Activated CD8-positive, alpha-beta T cell treated with anti-CD3 and anti-CD28 coated beads, Interleukin-2, amount 10 ng/mL, durations not matched to agents 7 days and 5 days (primary cell): ENCODE measurements around the gene GNG8. TPM values are rescaled to one million over a fixed set of nuclear protein-coding genes. Genes with fewer than 3 reads are reported as not detected.

ENCODE experiments used
- ATAC-seq: fragments of 150-1000 bp; cut with Tn5 transposase; one replicate; pipeline ENCODE4 v1.10.0; 2021; ENCODE audit warnings: moderate library complexity
- CTCF ChIA-PET: fragments of 350-600 bp; sonication (Branson Sonifier 250); formaldehyde crosslinking; loops from one replicate; lab custom pipeline; 2021; ENCODE audit warnings: antibody characterized with exemption; lab: Charles Lee
- POLR2A ChIA-PET: fragments of 350-600 bp; sonication (Branson Sonifier 250); formaldehyde crosslinking; loops from one replicate; lab custom pipeline; 2021; ENCODE audit warnings: antibody characterized with exemption; lab: Charles Lee
- DNase-seq: peaks from one replicate; pipeline ENCODE4 v3.0.0-alpha.2; 2020
- H3K27ac Mint-ChIP-seq: one replicate; pipeline ENCODE4 v1.8.0; 2021; ENCODE audit warnings: mild to moderate bottlenecking, mixed read lengths
- H3K27me3 Mint-ChIP-seq: one replicate; pipeline ENCODE4 v1.8.0; 2021; ENCODE audit warnings: low read depth, mixed read lengths
- H3K36me3 Mint-ChIP-seq: one replicate; pipeline ENCODE4 v1.8.0; 2021; ENCODE audit warnings: low read depth, mixed read lengths
- H3K4me1 Mint-ChIP-seq: one replicate; pipeline ENCODE4 v1.8.0; 2021; ENCODE audit warnings: low read depth, mixed read lengths
- H3K4me3 Mint-ChIP-seq: one replicate; pipeline ENCODE4 v1.8.0; 2021; ENCODE audit warnings: mild to moderate bottlenecking, mixed read lengths
- H3K9me3 Mint-ChIP-seq: one replicate; pipeline ENCODE4 v1.8.0; 2022; ENCODE audit warnings: mixed read lengths; ENCODE audit not compliant: insufficient read depth
- total RNA-seq, 2 experiments: library from RNA; stranded (reverse); gene quantifications; one replicate each; pipeline ENCODE4 v1.2.3, GENCODE V29; 2021

Gene GNG8
- not detected for total RNA-seq

DNA sequence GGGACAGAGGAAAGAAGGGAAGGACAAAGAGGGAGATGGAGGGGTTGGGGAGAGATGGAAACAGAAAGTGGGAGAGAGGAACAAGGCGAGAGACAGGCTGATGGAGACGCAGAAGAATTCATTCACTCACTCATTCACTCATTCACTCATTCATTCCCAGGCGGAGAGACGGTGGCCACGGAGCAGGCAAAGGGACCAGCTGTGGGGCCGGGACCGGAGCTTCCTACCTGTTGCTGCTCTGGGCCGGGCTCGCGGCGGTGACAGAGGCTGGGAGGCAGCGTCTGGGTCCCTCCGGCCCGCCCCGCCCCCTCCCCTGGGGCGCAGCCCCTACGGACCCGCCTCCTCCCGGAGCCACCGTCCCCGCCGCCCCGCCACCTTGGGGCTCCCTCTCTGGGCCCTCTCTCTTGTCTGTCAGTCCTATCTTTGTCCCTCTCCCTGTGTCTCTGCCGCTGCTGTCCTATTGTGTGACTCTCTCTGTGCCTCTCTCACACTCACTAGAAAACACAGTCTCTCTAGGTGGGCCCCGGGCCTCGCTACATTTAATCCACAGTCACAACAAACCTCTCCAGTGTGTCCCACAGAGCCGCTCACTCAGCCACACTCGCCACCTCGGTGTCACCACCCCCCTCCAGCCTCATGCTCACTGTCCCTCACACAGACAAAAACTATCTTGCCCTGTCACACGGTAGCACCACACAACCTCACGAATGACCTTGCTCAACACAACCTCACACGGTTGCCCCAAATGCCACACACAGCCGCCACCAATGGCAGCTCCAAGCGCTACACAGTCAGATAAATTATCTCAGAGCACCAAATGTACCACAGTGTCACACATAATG is at the start of gene GNG8:
TSS of gene GNG8 (minus strand) at position 283 of the 842 bp plus-strand sequence. CDS start 1,520 bp downstream, outside the sequence.
- Mint-ChIP-seq H3K4me1 (peaks cover 29% of the 10 kb centered on the region), H3K36me3 (no peaks in the 10 kb centered on the region), H3K27ac (no peak within 1 kb of the TSS), H3K27me3 (peaks cover 6% of the 10 kb centered on the region), H3K9me3 (no peaks in the 10 kb centered on the region), H3K4me3 (peak within 1 kb of the TSS; percentile 10)
- ChIA-PET CTCF (interaction anchor here (1.5 to 2.2 kb wide), 3 partner anchors 15 to 26 kb away, joined by 5 to 21 read pairs (median 15); partner anchors contain the start of gene DACT3), POLR2A (no interaction called here)
- no peak for ATAC-seq
- DNase-seq = no peak

DNA sequence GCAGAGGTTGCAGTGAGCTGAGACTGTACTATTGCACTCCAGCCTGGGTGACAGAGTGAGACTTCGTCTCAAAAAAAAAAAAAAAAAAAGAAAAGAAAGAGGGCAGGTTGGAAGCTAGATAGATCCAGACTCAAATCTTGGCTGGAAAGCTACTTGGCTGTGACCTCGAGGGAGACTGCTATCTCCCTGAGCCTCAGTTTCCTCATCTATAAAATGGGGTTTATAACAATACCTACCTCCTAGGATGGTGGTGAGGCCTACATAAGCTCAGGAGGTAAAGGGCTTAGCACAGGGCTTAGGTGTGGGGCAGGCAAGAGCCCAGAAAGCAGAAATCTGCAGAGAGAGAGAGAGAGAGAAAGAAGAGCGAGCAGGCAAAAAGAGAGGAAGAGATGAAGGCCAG is 49.2 kb upstream of the GNG8 start:
- CTCF ChIA-PET = interaction anchor here (0.6 to 1.0 kb wide), 2 partner anchors 17 to 19 kb away, joined by 4 to 5 read pairs; no protein-coding TSS in a partner anchor
- Mint-ChIP-seq H3K27ac (peak overlapping the region; percentile 60), H3K27me3 (no peaks in the 10 kb centered on the region), H3K9me3 (no peaks in the 10 kb centered on the region), H3K36me3 (peaks cover 55% of the 10 kb centered on the region), H3K4me1 (peaks cover 4% of the 10 kb centered on the region), H3K4me3 (no peak overlapping the region)
- ATAC-seq (no peak), DNase-seq (no peak)
- POLR2A ChIA-PET = no interaction called here

GRCh38 chr19:46678110-46678732 is 42.2 kb upstream of the GNG8 start:
- ATAC-seq (peak; percentile 90), DNase-seq (peak; percentile 76)
- Mint-ChIP-seq H3K9me3 (no peaks in the 10 kb centered on the region), H3K27ac (peak overlapping the region; percentile 57), H3K36me3 (peaks cover 76% of the 10 kb centered on the region), H3K27me3 (no peaks in the 10 kb centered on the region), H3K4me3 (no peak overlapping the region), H3K4me1 (peaks cover 17% of the 10 kb centered on the region)
- ChIA-PET CTCF (no interaction called here), POLR2A (no interaction called here)

DNA sequence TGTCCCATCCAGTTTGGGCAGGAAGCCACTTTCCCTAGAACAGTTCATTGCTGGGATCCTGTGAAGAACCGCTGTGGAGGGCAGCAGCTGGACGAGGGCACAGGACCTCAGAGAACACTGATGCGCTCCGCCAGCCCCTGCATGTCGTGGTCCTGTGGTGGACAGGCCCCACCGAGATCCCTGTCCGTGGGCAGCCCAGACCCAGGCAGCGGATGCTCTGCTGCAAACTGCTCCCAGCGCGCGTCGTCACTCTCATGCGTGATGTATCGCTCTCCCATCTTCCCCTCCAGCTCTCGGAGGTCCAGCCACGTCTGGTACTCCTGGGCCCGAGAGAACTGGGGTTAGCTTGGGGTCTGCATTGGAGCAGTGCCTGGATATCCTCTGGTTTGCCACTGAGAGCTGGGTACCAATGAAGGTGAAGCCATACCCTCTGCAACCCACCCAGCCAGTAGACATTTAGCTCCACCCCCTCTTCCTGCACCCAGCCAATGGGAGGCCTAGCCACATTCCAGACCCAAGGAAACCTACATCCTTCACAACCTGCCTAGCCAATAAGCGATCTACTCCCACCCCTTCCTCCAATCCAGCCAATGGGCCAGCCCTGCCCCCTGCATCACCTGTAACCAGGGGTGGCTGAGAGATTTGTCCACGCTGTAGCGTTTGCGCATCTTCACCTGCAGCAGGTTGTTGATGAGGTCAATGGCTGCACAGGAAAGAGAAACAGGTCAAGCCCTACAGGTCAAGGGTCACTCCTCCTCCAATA is 38.6 kb upstream of the GNG8 start:
- Mint-ChIP-seq H3K36me3 (peaks cover 69% of the 10 kb centered on the region), H3K4me3 (no peak overlapping the region), H3K27ac (no peak overlapping the region), H3K9me3 (no peaks in the 10 kb centered on the region), H3K27me3 (no peaks in the 10 kb centered on the region), H3K4me1 (peaks cover 13% of the 10 kb centered on the region)
- DNase-seq = no peak
- ChIA-PET POLR2A (no interaction called here), CTCF (interaction anchor here (1.7 to 1.8 kb wide), 2 partner anchors 8 to 13 kb away, joined by 3 to 13 read pairs; partner anchors contain the start of gene DACT3)
- no peak for ATAC-seq

- ChIA-PET CTCF (interaction anchor here (3.4 kb wide), 1 partner anchor 9 kb away, joined by 14 read pairs; no protein-coding TSS in a partner anchor), POLR2A (no interaction called here)
- peaks cover 37% of the 10 kb centered on the region for H3K36me3 Mint-ChIP-seq
- H3K27me3 Mint-ChIP-seq = no peaks in the 10 kb centered on the region
- H3K9me3 Mint-ChIP-seq = no peaks in the 10 kb centered on the region
- ATAC-seq = no peak
- H3K4me3 Mint-ChIP-seq = no peak overlapping the region
- peak overlapping the region; percentile 22 for H3K27ac Mint-ChIP-seq
- H3K4me1 Mint-ChIP-seq = no peaks in the 10 kb centered on the region
- DNase-seq = no peak
These were observed 34.8 kb upstream of the GNG8 start for GRCh38 chr19:46670813-46671212.

DNA sequence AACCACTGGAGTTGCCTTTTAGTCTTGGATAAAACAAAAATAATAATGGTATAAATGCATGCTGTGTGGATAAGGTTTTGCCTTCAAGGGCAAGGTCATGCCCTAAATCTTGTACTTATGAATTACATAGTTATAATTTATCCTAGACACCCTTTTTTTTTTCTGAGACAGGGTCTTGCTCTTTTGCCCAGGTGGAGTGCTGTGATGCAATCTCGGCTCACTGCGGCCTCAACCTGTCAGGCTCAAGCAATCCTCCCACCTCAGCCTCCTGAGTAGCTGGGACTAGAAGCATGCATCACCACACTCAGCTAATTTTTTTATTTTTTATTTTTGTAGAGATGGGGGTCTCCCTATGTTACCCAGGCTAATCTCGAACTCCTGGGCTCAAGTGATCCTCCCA is 32.7 kb upstream of the GNG8 start:
- H3K27me3 Mint-ChIP-seq = no peaks in the 10 kb centered on the region
- ATAC-seq = no peak

GRCh38 chr19:46665072-46665471 is 29.1 kb upstream of the GNG8 start:
- CTCF ChIA-PET = interaction anchor here (7.6 kb wide), 1 partner anchor 48 kb away, joined by 350 read pairs; no protein-coding TSS in a partner anchor
- peaks cover 14% of the 10 kb centered on the region for H3K4me1 Mint-ChIP-seq

More for the DNA sequence above, 32.7 kb upstream of the GNG8 start:
- no peak for DNase-seq
- Mint-ChIP-seq H3K4me1 (no peaks in the 10 kb centered on the region), H3K36me3 (peaks cover 18% of the 10 kb centered on the region), H3K9me3 (no peaks in the 10 kb centered on the region), H3K4me3 (no peak overlapping the region), H3K27ac (no peak overlapping the region)
- ChIA-PET CTCF (no interaction called here), POLR2A (no interaction called here)

DNA sequence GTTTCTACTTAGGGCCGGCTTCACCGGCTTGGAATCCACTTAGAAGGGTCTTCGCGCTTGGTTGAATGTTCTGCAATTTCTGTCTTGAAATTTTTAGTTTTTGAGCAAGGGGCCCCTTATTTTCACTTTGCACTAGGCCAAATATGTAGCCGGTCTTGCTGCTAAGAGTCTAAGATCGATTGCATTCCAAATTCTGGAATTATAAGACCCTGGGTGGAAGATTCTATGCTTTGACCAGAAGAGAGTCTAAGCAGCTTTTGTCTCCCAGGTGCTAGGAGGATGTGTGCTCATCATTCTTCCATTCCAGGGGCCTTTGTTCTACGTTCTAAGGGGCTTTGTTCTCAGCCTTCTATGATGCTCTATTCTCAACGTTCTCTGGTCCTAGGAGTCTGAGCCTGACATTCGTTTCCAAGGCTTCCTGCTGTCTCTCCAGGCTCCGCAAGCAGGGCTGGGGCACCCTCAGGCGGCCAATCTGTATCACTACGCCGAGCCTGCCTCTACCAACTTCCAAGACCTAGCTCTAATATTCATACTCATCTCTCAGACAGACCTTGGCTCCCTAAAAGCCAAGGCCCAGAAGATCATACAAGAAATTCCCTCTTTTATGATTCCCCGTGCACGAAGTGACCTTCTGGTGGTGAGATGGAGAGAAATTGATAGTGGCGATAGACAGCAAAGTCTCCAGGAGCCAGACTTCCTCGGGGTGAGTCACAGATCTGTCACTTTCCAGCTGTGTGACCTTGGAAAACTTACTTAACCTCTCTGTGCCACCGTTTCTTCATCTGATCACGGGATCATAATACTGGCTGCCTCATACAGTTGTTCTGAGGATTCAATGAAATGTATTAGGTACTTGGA is 26.0 kb upstream of the GNG8 start:
- Mint-ChIP-seq H3K27me3 (peaks cover 22% of the 10 kb centered on the region), H3K9me3 (no peaks in the 10 kb centered on the region), H3K4me1 (peaks cover 21% of the 10 kb centered on the region), H3K27ac (peak overlapping the region; percentile 80), H3K4me3 (peak overlapping the region; percentile 71), H3K36me3 (no peaks in the 10 kb centered on the region)
- ATAC-seq (peak; percentile 42), DNase-seq (peak; percentile 85)
- POLR2A ChIA-PET = interaction anchor here (0.6 to 3.8 kb wide), 11 partner anchors 20 to 137 kb away, joined by 3 to 26 read pairs (median 4); partner anchors contain the start of genes CALM3 and SLC1A5
- CTCF ChIA-PET = interaction anchor here (0.7 to 7.6 kb wide), 46 partner anchors 9 to 259 kb away, joined by 3 to 350 read pairs (median 6); partner anchors contain the start of genes CALM3, GNG8 and PTGIR

More at GRCh38 chr19:46665072-46665471, 29.1 kb upstream of the GNG8 start:
- ATAC-seq = no peak
- DNase-seq = no peak
- peaks cover 6% of the 10 kb centered on the region for H3K27me3 Mint-ChIP-seq
- POLR2A ChIA-PET = no interaction called here
- H3K4me3 Mint-ChIP-seq = no peak overlapping the region
- no peaks in the 10 kb centered on the region for H3K36me3 Mint-ChIP-seq
- no peak overlapping the region for H3K27ac Mint-ChIP-seq
- H3K9me3 Mint-ChIP-seq = no peaks in the 10 kb centered on the region

- H3K4me1 Mint-ChIP-seq = peaks cover 21% of the 10 kb centered on the region
- H3K36me3 Mint-ChIP-seq = no peaks in the 10 kb centered on the region
- peak within 1 kb of the TSS; percentile 80 for H3K27ac Mint-ChIP-seq
- peaks cover 24% of the 10 kb centered on the region for H3K27me3 Mint-ChIP-seq
- ChIA-PET CTCF (interaction anchor here (0.8 to 7.6 kb wide), 41 partner anchors 11 to 258 kb away, joined by 3 to 350 read pairs (median 6); partner anchors contain the start of genes CALM3, GNG8 and PTGIR), POLR2A (interaction anchor here (1.0 to 3.8 kb wide), 10 partner anchors 32 to 132 kb away, joined by 3 to 26 read pairs (median 4); partner anchors contain the start of genes CALM3 and SLC1A5)
- ATAC-seq (peak; percentile 94), DNase-seq (peak; percentile 100)
- H3K4me3 Mint-ChIP-seq = peak within 1 kb of the TSS; percentile 71
- no peaks in the 10 kb centered on the region for H3K9me3 Mint-ChIP-seq
These were observed 25.2 kb upstream of the GNG8 start, which contains the start of gene DACT3 for GRCh38 chr19:46661020-46661731. Gene DACT3 (minus strand): TSS chr19:46661182. CDS start chr19:46661064, 118 bp downstream.
